Measurements from ENCODE around the gene HCN4. TPM values are rescaled to one million over a fixed set of nuclear protein-coding genes. Genes with fewer than 3 reads are reported as not detected.

HCN4 gene
- polyA plus RNA-seq, 1 donor from 2014 or later: 4.0 TPM

DNA sequence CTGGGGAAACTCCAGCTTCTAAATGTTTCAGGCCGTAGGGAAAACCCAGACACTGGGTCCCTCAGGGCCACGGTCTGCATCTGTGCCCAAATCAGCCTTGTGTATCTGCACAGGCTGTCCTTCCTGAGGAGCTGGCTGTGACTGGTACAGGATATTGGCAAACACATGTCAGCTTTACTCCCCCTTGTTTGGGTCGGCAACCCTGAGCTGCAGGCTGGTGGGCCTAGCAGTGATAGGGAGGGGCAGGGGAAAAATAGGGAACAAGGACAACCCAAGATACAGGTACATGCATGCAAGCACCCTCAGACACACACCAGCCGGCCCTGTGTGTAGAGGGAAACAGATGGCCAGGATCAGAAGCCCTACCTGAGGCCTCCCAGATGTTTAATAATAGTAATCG is 28.7 kb upstream of the HCN4 start:
- TF ChIP-seq TAF1 (IDR thresholded peaks at IDR 0.05; ENCODE audit: low read depth): no peak
- TF ChIP-seq EP300 (conservative IDR thresholded peaks at IDR 0.05; ENCODE audit: poor library complexity, severe bottlenecking): no peak
- no peak for TF ChIP-seq POLR2AphosphoS5 (IDR thresholded peaks at IDR 0.05)
- TF ChIP-seq MXI1 (conservative IDR thresholded peaks at IDR 0.05; ENCODE audit: poor library complexity, severe bottlenecking): no peak
- no peak for TF ChIP-seq EZH2 (IDR thresholded peaks at IDR 0.05; ENCODE audit: borderline replicate concordance, insufficient read depth, low read length, poor library complexity, severe bottlenecking)
- TF ChIP-seq, protein P1, sequence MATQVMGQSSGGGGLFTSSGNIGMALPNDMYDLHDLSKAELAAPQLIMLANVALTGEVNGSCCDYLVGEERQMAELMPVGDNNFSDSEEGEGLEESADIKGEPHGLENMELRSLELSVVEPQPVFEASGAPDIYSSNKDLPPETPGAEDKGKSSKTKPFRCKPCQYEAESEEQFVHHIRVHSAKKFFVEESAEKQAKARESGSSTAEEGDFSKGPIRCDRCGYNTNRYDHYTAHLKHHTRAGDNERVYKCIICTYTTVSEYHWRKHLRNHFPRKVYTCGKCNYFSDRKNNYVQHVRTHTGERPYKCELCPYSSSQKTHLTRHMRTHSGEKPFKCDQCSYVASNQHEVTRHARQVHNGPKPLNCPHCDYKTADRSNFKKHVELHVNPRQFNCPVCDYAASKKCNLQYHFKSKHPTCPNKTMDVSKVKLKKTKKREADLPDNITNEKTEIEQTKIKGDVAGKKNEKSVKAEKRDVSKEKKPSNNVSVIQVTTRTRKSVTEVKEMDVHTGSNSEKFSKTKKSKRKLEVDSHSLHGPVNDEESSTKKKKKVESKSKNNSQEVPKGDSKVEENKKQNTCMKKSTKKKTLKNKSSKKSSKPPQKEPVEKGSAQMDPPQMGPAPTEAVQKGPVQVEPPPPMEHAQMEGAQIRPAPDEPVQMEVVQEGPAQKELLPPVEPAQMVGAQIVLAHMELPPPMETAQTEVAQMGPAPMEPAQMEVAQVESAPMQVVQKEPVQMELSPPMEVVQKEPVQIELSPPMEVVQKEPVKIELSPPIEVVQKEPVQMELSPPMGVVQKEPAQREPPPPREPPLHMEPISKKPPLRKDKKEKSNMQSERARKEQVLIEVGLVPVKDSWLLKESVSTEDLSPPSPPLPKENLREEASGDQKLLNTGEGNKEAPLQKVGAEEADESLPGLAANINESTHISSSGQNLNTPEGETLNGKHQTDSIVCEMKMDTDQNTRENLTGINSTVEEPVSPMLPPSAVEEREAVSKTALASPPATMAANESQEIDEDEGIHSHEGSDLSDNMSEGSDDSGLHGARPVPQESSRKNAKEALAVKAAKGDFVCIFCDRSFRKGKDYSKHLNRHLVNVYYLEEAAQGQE (IDR thresholded peaks at IDR 0.05; ENCODE audit: borderline replicate concordance): no peak
- TF ChIP-seq RAD21 (conservative IDR thresholded peaks at IDR 0.05): no peak
- TF ChIP-seq, protein P2, sequence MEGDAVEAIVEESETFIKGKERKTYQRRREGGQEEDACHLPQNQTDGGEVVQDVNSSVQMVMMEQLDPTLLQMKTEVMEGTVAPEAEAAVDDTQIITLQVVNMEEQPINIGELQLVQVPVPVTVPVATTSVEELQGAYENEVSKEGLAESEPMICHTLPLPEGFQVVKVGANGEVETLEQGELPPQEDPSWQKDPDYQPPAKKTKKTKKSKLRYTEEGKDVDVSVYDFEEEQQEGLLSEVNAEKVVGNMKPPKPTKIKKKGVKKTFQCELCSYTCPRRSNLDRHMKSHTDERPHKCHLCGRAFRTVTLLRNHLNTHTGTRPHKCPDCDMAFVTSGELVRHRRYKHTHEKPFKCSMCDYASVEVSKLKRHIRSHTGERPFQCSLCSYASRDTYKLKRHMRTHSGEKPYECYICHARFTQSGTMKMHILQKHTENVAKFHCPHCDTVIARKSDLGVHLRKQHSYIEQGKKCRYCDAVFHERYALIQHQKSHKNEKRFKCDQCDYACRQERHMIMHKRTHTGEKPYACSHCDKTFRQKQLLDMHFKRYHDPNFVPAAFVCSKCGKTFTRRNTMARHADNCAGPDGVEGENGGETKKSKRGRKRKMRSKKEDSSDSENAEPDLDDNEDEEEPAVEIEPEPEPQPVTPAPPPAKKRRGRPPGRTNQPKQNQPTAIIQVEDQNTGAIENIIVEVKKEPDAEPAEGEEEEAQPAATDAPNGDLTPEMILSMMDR (IDR thresholded peaks at IDR 0.05; ENCODE audit: poor library complexity, severe bottlenecking): no peak
- no peak for TF ChIP-seq SMC3 (conservative IDR thresholded peaks at IDR 0.05; ENCODE audit: poor library complexity)
- no peaks in the 10 kb centered on the region for H3F3A ChIP-seq (ENCODE audit: insufficient read depth, low read length, poor library complexity, severe bottlenecking)
- no peaks in the 10 kb centered on the region for H3K79me2 ChIP-seq (replicated peaks; ENCODE audit: insufficient read depth, low read length)
- no peak overlapping the region for H3K4me2 ChIP-seq (ENCODE audit: low read length)
- H3K27me3 ChIP-seq (ENCODE audit: insufficient read depth, low read depth, low read length): no peaks in the 10 kb centered on the region
- no peak overlapping the region for H3K9ac ChIP-seq (ENCODE audit: low read length)
- no peaks in the 10 kb centered on the region for H3K9me3 ChIP-seq (ENCODE audit: low read length)
- no peaks in the 10 kb centered on the region for H3K36me3 ChIP-seq (ENCODE audit: insufficient read depth, low read length)
- no peaks in the 10 kb centered on the region for H4K20me1 ChIP-seq (ENCODE audit: insufficient read depth)
- H2AFZ ChIP-seq (ENCODE audit: low read depth, low read length): no peak overlapping the region
- no peaks in the 10 kb centered on the region for H3K9me2 ChIP-seq (ENCODE audit: insufficient read depth, low read length)
- no peak overlapping the region for H3K27ac ChIP-seq (ENCODE audit: low read length)
- no peak overlapping the region for H3K4me3 ChIP-seq (ENCODE audit: low read length)

DNA sequence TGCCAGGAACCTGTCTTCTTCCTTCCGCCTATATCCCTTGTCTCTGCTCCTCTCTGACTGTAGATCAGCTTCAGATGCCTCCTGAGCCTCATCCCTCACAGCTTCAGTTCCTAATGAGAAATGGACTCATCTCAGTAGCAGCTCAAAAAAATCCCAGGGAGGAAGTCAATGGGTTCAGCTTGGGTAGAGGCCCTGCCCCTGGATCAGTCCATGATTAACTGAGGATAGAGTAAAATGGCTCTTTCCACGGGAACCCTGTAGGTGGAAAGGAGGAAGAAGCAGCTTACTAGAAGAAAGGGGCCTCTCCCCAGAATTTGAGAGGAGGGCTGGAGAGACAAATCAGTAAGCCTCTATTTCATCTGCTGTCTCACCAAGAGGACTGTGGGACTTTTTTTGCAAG is 26.9 kb upstream of the HCN4 start:
- TF ChIP-seq SMC3 (conservative IDR thresholded peaks at IDR 0.05; ENCODE audit: poor library complexity) (no peak), POLR2AphosphoS5 (IDR thresholded peaks at IDR 0.05) (no peak), EP300 (conservative IDR thresholded peaks at IDR 0.05; ENCODE audit: poor library complexity, severe bottlenecking) (no peak), EZH2 (IDR thresholded peaks at IDR 0.05; ENCODE audit: borderline replicate concordance, insufficient read depth, low read length, poor library complexity, severe bottlenecking) (no peak), RAD21 (conservative IDR thresholded peaks at IDR 0.05) (no peak), MXI1 (conservative IDR thresholded peaks at IDR 0.05; ENCODE audit: poor library complexity, severe bottlenecking) (no peak), TAF1 (IDR thresholded peaks at IDR 0.05; ENCODE audit: low read depth) (no peak)
- TF ChIP-seq, protein P1 (IDR thresholded peaks at IDR 0.05; ENCODE audit: borderline replicate concordance): no peak
- Histone ChIP-seq H3K9me3 (ENCODE audit: low read length) (no peaks in the 10 kb centered on the region), H3F3A (ENCODE audit: insufficient read depth, low read length, poor library complexity, severe bottlenecking) (no peaks in the 10 kb centered on the region), H3K27me3 (ENCODE audit: insufficient read depth, low read depth, low read length) (no peaks in the 10 kb centered on the region), H3K9me2 (ENCODE audit: insufficient read depth, low read length) (no peaks in the 10 kb centered on the region), H3K9ac (ENCODE audit: low read length) (no peak overlapping the region), H3K79me2 (replicated peaks; ENCODE audit: insufficient read depth, low read length) (no peaks in the 10 kb centered on the region), H3K36me3 (ENCODE audit: insufficient read depth, low read length) (no peaks in the 10 kb centered on the region), H2AFZ (ENCODE audit: low read depth, low read length) (no peak overlapping the region), H4K20me1 (ENCODE audit: insufficient read depth) (no peaks in the 10 kb centered on the region), H3K4me2 (ENCODE audit: low read length) (no peak overlapping the region), H3K27ac (ENCODE audit: low read length) (no peak overlapping the region), H3K4me3 (ENCODE audit: low read length) (no peak overlapping the region)

Data from neural cell (in vitro differentiated cells).